ENCODE measurements around the gene GPATCH2L. TPM values are rescaled to one million over a fixed set of nuclear protein-coding genes. Genes with fewer than 3 reads are reported as not detected.

GPATCH2L gene
- total RNA-seq = 59.5 and 64.0 TPM in 2 replicates

- FAIRE-seq (no peak), DNase-seq (ENCODE audit: low read depth) (peak; percentile 71)
- Histone ChIP-seq H3K4me3 (ENCODE audit: low read depth, low read length) (peak within 1 kb of the TSS; percentile 98), H3K27me3 (ENCODE audit: control insufficient read depth, insufficient read depth, low read length) (no peaks in the 10 kb centered on the region), H3K36me3 (ENCODE audit: control insufficient read depth, insufficient read depth, low read length) (peaks cover 8% of the 10 kb centered on the region)
- TF ChIP-seq, protein P1, sequence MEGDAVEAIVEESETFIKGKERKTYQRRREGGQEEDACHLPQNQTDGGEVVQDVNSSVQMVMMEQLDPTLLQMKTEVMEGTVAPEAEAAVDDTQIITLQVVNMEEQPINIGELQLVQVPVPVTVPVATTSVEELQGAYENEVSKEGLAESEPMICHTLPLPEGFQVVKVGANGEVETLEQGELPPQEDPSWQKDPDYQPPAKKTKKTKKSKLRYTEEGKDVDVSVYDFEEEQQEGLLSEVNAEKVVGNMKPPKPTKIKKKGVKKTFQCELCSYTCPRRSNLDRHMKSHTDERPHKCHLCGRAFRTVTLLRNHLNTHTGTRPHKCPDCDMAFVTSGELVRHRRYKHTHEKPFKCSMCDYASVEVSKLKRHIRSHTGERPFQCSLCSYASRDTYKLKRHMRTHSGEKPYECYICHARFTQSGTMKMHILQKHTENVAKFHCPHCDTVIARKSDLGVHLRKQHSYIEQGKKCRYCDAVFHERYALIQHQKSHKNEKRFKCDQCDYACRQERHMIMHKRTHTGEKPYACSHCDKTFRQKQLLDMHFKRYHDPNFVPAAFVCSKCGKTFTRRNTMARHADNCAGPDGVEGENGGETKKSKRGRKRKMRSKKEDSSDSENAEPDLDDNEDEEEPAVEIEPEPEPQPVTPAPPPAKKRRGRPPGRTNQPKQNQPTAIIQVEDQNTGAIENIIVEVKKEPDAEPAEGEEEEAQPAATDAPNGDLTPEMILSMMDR (IDR thresholded peaks at IDR 0.05; ENCODE audit: insufficient read depth, low read length, severe bottlenecking) = no peak
Observed at GRCh38 chr14:76151398-76152332, at the start of gene GPATCH2L. TSS of gene GPATCH2L (plus strand) at chr14:76151922. CDS start at chr14:76154364, 2,442 bp downstream.

GRCh38 chr14:76104802-76105355 lies 46.8 kb upstream of the GPATCH2L start:
- no peaks in the 10 kb centered on the region for H3K36me3 ChIP-seq (ENCODE audit: control insufficient read depth, insufficient read depth, low read length)
- DNase-seq (ENCODE audit: low read depth) = no peak

DNA sequence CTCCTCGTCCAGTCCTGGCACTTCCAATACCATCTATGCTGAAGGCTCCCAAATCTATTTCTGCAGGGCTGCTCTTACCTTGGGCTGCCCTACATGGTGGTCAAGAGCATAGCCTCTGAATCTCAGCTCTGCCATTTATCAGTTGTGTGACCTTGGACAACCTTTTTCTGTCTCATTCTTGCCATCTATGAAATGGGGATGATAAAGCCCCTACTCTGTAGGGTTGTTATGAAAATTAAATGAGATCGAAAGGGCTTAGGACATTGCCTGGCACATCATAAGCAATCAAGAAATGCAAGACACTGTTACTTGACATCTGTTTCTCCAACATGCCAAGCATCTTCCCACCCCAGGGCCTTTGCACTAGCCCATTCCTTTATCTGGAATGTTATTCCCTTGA lies 45.5 kb upstream of the GPATCH2L start:
- Histone ChIP-seq H3K4me3 (ENCODE audit: low read depth, low read length) (no peak overlapping the region), H3K27me3 (ENCODE audit: control insufficient read depth, insufficient read depth, low read length) (peaks cover 2% of the 10 kb centered on the region)
- no peak for FAIRE-seq

More at GRCh38 chr14:76104802-76105355, 46.8 kb upstream of the GPATCH2L start:
- Histone ChIP-seq H3K27me3 (ENCODE audit: control insufficient read depth, insufficient read depth, low read length) (peaks cover 2% of the 10 kb centered on the region), H3K4me3 (ENCODE audit: low read depth, low read length) (no peak overlapping the region)
- TF ChIP-seq, protein P1 (IDR thresholded peaks at IDR 0.05; ENCODE audit: insufficient read depth, low read length, severe bottlenecking) = no peak
- no peak for FAIRE-seq

GRCh38 chr14:76109087-76109880 lies 42.4 kb upstream of the GPATCH2L start:
- FAIRE-seq = no peak
- Histone ChIP-seq H3K27me3 (ENCODE audit: control insufficient read depth, insufficient read depth, low read length) (peaks cover 2% of the 10 kb centered on the region), H3K4me3 (ENCODE audit: low read depth, low read length) (no peak overlapping the region), H3K36me3 (ENCODE audit: control insufficient read depth, insufficient read depth, low read length) (no peaks in the 10 kb centered on the region)
- TF ChIP-seq, protein P1 (IDR thresholded peaks at IDR 0.05; ENCODE audit: insufficient read depth, low read length, severe bottlenecking) = no peak
- peak; percentile 16 for DNase-seq (ENCODE audit: low read depth)

More for the DNA sequence above, 45.5 kb upstream of the GPATCH2L start:
- no peaks in the 10 kb centered on the region for H3K36me3 ChIP-seq (ENCODE audit: control insufficient read depth, insufficient read depth, low read length)
- no peak for DNase-seq (ENCODE audit: low read depth)
- TF ChIP-seq, protein P1 (IDR thresholded peaks at IDR 0.05; ENCODE audit: insufficient read depth, low read length, severe bottlenecking) = no peak

DNA sequence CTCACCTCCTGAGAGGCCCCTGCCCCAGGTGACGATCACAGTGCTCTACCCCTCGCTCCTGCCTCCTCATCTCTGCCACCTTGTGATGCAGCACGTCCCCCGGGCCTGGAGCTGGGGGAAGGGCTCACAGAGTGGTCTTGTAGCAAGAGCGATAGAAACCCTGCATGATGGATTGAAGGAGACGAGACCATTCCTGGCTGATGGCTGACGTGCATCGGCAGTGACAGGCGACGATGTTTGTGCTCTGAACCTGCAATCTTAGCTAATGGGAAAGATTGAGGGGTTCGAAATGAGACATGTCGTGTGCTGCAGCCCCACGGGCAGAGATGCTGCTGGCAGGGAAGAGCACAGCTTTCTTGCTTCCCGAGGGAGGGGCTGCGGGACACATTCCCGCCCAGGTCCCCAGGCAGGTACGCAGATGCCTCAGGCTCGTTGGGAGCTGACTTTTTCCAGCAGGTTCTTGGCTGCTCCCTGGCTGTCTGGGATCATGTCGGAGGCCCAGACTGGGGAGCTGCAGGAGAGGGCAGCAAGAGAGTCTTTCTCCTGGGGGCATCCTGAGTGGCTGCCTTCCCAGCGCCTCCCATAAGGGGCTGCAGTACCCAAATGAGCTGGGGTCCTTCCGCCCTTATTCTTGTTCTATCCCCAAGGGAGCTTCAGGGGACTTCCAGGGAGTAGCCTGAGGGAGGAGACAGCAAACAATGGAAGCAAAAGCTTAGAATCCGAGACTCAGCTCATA lies 38.7 kb upstream of the GPATCH2L start:
- Histone ChIP-seq H3K27me3 (ENCODE audit: control insufficient read depth, insufficient read depth, low read length) (no peaks in the 10 kb centered on the region), H3K36me3 (ENCODE audit: control insufficient read depth, insufficient read depth, low read length) (no peaks in the 10 kb centered on the region), H3K4me3 (ENCODE audit: low read depth, low read length) (no peak overlapping the region)
- FAIRE-seq (no peak), DNase-seq (ENCODE audit: low read depth) (no peak)
- TF ChIP-seq, protein P1 (IDR thresholded peaks at IDR 0.05; ENCODE audit: insufficient read depth, low read length, severe bottlenecking) = no peak

All from bronchial epithelial cell (primary cell).